Stimulated activated CD8-positive, alpha-beta memory T cell treated with anti-CD3 and anti-CD28 coated beads, Interleukin-15, amount 100 ng/mL, for 4 hours (primary cell): ENCODE measurements around the gene XXYLT1.

Experiments used
- DNase-seq, 2 donors: peaks; one replicate each; pipeline ENCODE4 v3.0.0-alpha.2; 2020; ENCODE audit warnings: low read depth in 2 of 2

The XXYLT1 gene

DNA sequence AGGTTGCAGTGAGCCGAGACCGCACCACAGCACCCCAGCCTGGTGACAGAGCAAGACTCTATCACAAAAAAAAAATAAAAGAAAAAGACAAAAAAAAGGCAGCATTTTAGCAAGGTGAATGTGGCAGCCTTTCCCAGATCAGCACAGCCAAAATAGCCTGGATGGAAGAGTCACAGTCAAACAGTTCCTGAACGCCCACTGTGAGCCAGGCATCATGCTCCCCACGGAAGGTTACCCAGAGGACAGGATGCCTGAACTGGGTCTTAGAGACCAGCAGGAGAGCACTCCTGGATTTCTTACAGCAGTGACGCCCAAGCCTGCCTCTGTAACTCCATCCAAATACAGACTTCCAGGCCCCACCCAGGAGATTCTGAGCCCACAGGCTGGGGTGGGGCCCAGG is 4.5 kb downstream of the XXYLT1 start:
- no peak for DNase-seq

DNA sequence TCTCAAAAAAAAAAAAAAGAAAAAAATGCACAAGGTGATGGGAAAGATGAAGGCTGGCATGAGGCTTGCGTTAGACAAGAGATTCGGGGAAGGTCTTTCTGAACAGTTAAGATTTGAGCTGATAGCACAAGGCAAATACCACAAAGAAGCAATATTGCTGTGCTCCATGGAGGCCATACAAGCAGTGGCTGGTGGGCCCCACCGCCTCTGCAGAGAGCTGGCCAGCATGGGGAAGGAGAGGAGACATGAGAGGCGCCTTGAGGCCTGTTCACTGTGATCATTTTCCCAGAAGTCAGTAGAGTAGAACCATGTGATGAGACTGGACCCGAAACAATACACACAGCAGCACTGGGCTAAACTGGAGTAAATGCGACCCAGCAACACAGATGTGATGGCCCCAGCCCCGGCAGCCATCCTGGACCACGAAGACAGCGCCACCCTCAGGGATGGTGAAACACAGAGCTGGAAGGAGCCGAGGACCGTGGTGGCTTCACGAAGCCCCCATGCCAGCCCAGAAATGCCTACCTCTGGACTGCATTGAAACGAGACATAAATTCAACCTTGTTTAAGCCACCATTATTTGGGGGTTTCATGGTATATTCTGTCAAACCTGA is 5.5 kb downstream of the XXYLT1 start:
- no peak for DNase-seq

DNA sequence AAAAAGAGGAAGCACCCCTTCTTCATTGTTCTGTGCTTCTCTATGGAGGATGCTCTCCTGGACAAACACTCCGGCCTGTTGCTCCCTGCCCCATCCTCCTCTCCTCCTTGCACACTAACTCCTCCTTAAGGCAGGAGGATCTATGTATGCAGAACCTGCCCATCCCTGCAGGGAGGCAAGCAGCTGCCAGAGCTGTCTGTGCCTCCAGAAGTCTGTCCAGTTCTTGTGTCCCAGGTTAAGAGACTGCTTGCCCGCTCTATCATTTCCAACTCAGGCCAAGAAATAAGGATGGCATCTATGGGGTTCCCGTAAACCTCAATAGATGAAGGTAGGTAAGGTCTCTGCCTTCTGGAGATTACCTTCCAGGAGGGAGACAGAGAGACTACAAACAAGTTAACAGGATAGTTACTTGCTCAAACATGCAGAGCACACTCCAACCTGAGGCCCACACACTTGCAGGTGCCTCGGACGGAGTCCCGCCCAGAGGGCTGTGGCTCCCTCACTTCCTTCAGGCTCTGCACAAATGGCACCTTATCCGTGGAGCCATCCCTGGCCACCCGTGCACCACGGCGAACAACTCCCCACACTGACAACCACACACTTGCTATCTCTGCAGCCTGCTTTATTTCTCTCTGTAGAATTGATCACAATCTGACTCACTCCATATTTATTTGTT is 6.9 kb downstream of the XXYLT1 start:
- DNase-seq, result no peak

DNA sequence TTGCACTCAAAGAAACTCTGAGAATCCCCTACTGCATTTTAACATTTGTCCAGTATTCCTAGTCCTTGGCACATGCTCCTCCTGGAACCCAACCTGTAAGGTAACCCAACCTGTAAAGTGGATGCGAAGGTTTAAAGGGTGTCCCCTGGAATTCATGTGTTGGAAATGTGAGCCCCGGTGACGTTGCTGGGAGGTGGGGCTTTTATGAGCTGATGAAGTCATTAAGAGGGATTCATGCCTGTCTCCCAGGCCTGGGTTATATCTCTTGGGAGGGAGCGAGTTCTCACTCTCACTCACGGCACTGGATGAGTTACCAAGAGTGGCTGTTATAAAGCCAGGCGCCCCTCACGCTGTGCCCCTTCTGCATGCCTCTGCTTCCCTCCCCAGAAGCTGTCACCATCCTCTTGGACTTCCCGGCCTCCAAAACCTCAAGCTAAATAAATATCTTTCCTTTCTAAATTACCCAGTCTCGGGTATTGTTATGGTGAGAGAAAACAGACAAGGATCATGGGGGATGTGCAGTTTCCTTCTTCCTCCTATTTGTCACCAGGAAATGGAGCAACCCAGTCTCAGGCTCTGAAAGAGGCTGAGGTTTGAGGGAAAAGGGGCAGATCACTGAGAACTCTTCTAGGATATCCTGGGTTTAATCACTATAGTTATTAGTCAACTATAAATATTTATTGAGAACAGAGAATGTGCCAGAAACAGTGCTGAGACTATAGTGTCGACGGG is 7.6 kb downstream of the XXYLT1 start:
- no peak for DNase-seq

DNA sequence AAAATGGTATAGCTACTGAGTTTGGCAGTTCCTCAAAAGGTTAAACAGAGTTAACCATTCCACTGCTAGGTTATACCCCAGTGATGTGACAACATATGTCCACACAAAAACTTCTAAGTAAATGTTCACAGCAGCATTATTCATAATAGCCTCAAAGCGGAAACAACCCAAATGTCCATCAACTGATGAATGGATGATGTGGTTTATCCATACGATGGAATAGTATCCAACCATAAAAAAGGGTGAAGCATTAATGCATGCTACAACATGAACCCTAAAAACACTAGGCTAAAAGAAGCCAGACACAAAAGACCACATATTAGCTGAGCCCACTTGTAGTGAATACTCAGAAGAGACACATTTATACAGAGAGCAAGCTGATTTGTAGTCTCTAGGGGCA is 9.0 kb downstream of the XXYLT1 start:
- no peak for DNase-seq

DNA sequence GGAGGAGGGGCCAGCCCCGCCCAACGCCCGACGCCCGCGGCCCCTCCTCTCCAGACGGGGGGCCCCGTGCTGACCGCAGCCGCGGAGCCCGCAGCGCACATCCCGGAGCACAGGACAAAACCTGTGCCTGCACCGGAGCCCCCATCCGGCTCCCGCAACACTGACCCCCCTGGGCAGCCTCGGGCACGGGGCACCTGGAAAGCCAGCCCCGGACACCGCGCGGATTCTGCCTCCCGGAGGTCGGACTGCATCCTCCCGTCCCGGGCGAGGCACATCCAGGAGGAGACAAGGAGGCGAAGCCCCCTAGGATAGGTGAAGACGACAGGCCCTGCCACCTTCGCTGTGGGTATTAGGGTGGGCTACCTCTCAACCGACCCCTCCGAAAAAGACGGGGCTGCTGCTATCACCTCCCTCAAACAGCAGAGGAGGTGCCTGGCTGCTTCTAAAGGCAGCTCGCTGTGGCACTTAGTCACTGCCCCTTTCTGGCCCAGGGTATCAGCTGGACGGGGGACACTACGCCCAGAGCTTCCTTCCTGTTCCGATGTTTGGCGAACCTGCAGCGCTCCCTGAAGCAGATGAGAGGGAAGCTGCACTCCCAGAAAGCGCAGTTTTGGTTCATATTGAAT is 10.6 kb downstream of the XXYLT1 start:
- DNase-seq, result peak in 1 of 2 donors; percentile 4

DNA sequence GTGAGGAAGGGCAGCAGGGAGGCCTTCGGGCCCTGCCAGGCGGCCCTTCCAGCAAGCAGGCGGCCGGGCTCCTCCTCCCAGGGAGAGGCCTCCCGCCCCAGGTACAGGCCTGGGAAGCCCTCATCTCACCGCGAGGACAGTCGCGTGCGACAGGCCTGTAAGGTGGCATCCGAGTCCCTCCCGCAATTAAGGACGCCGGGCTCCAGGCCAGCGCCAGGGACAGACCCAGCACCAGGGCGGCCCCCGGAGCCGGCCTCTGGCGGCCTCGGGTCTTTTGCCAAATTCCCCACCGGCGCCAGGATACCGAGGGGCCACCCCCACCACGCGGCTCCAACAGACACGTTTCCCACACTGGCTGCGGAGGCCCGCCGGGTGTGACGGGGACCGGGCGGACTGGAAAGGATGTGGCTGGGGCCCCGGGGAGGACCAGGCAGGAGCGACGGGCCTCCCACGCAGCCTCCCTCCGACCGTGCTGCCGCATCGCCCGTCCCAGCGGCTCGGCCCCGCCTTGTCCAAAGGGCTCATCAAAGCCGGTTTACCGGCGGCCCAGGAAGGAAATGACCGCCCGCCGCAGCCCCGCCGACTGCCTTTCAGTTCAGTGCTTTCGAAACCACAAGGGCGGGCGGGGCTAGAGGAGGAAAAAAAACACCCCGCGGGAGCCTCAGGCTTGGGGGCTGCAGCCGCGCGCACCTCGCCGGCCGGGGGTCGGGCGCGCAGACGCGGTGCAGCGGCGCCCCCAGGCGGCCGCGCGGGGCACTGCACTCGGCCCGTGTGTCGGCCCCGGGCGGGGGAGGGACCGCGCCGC is 11.3 kb downstream of the XXYLT1 start:
- DNase-seq, result peak; percentile 79 to 82

DNA sequence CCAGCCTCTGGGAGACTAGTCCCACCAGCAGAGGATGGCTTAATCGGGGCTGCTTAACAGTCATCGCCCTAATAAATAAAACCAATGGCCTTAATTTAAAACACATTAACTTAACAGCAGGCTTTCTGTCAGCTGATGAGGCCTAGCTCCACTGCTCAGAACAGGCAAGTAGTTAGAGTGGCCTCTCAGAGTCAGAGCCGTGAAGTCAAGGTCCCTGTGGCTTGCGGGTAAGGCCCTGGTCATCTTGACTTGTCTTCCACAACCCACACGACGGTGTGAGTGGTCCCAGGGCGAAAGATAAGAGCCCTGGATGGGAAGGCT is 11.8 kb downstream of the XXYLT1 start:
- no peak for DNase-seq

DNA sequence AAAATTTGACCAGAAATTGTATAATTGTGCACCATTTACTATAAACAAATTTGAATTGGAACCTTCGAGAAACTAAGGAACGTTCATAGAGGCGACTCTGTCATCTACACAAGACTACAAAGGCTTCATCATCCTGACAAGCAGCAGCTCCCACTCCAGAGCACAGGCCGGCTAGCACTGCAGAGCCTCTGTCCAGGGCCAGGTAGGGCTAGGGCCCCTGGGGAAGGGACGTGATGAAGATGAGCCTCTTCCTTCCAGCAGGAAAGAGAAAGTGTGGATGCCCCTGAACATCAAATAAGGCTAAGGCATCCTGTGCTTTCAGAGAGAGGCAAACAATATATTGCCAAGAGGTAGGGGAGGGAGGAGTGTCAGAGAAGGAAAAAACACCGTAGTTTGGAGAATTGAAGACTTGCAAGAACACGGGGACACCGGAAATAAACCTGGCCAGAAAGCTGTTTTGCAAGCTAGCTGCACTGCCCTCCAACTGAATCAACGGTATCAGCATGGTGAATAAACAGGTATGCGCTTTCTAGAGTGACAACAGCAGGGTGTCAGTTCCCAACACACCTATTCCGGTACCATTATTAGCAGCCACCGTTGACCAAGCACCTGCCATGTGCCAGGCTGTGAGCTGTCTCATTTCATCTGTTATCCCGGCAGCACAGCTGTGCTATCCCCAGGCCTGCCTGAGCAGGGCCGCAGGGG is 12.4 kb downstream of the XXYLT1 start:
- DNase-seq, result no peak

DNA sequence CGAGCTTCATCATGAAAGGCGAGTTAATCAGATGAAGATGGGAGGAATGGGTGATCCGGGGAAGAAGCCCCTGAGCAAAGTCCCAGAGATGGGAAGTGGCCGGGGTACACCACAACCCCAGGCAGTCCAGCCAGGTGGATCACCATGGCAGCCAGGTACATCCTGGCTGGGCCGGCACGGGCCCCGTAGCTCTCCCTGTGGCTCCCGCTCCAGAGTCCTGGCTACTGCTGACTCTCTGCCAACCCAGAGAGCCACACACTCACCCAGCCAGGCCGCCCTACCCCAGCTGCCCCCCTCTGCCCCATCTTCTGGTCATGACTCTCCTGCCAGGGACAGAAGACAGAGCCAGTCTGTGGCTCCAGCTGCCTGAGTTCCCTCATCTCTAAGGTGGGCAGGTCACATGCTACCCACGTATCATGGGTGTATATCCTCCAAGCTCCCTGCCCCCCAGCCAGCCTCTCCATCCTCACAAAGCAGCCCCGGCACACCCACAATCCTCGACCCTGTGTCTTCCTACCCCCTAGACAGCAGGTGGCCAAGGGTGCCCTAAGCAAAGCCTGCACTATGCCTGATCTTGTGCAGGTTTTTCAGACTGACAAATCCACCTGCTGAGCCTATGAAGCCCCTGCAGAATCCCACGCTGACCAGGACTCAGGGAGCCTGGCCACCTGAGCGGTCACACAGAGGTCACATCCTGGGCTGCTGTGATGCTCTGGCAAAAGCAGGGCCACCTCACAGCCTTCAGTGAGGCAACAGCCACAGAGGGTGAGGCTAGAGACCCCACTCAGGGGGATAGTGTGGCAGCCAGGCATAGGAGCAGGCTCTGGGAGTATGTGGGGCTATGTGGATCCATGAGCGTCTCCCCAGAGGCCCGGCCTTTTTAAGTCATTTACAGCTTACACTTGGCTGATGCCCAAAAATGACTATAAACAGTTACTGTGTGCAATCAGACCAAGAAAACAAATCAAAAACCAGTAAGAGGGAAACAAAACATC is 13.2 kb downstream of the XXYLT1 start:
- no peak for DNase-seq

DNA sequence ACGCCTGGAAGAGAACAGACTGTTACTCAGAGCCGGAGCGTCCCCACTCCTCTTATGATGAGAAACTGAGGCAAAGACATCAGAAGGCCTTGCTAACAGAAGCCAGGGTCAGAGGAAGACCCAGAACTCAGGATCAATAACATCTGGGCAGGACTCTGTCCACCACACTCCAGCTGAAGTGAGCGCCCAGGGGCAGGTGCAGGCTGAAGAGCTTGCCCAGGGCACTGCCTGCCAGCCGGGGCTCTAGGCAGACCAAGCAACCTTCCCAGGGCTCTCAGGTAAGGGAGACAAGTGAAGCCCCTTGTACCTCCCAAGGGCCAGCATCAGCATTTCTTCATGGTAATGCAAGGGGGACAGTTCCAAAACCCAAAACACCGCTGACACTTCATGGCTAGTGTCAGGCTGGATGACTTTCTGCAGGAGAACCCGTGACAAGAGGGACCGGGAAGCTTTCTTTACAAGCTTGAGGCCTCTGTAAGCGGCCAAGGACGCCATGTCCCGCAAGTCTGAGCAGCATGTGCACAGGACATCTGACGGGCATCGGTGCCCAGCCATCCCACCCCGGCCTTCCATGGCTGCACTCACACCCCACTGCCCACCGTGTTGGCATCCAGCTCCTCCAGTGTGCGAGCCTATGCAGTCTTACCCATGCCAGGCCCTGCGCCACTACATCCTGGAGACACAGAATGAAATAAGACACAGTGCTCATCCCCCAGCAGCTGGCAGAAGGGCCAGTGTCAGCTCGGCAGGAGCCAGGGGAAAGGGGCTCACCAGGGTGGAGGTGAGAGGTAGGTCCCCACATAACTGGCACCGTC is 14.1 kb downstream of the XXYLT1 start:
- no peak for DNase-seq

DNA sequence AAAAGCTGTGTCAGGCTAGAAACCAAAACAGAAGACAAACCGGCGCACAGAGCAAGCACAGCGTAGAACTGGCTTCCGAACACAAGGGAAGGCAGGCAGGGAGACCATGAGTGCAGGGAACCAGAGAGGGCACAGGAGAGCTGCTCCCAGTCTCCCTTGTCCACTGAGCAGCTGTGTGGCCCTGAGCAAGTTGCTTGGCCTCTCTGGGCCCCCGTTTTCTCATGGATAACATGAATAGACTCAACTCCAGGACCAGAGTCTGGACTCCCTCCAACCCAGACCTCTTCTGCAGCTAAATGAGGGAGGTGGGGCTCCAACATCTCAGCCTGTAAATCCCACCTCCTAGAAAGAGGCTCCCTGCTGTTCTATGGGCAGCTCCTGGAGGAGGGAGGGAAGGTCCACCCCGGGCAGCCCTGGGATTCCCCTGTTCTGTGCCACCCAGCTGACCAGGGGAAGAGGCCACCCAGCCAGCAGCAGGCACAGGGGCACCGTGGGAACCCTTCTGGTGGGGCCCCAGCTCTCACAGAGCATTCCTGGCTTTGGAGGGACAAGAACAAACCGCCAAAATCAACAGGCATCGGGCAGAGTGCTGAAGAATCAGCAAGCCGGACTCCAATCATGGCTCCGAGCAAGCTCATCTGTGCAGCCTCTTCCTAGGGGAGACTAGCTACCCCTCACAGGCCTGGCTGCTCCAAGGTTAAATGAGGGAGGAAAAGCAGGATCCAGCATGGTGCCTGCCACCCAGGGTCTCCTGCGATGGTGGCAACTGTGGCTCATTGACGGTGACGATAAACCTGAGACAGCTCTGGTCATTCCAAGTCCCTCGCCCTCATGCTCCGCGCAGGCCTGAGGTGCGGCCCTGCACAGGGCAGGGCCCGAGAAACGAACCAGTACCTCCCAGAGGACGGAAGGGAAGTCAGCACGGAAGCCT is 15.1 kb downstream of the XXYLT1 start:
- DNase-seq, result no peak

DNA sequence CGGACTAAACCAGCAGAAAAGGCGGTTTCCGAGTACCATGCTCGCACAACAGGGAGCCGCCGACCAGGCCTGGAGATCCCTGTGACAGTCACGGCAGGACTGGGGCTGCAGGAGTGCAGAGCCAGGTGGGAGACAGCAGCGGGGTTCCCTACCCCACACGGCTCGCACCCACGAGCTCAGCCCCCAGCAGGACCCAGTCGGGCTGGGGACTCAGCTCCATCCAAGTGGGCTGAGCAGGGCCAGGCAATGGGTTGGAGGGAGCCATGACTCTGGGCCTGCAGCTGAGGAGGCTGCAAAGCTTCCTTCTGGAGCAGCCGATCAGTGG is 15.8 kb downstream of the XXYLT1 start:
- no peak for DNase-seq

DNA sequence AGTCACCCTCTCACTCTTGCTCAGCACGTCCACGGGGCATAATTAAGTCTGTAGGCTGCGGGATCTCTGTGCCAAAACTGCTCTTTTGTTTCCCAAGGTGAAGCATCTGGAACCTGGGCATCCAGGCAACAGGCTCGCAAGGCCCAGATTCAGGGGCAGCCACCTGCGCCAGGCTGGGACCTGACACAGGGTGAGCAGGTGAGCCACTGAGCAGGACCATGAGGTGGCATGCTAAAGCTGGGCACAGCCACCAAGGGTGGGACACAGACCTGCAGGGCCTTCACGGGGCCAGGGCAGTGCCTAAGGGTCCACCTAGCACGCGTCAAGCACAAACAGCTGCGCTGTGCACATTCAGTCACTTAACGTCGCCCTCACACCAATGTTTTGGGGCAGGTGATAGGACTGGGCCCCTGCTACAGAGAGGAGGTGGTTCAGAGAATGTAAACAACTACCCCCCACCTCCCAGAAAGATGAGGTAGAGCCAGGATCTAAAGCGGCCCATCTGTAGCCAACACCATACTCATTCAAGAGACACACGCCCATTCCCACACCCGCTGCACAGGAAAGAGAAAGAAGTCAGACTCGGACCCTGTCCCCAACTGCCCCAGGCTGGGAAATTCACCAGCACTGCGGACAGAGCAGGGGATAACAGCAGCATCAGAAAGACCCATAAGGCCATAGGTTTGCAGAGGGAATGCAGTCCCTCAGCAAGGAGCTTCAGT is 16.3 kb downstream of the XXYLT1 start:
- no peak for DNase-seq

DNA sequence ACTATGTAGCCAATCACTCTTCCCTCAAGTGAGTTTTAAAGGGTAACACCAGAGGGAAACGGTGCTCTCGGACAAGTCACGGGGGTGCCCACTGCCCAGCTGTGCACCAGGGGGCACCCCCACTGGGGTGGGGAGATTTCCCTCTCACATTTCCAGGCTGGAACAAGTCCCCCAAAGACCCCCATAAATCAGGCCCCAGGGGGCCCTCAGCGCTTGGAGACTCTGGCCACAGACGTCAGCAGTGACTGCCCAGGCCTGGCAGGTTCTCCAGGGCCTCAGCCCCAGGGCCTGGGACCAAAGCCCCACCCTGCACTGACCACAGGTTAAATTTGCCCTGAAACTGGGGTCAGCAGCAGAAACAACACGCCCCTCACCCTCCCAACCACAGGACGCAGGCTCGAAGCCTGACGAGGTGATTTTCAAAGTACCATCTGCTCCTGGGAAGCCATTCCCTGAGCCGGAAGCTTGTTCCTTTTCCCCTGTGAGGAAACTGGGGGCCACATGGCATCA is 17.0 kb downstream of the XXYLT1 start:
- no peak for DNase-seq

DNA sequence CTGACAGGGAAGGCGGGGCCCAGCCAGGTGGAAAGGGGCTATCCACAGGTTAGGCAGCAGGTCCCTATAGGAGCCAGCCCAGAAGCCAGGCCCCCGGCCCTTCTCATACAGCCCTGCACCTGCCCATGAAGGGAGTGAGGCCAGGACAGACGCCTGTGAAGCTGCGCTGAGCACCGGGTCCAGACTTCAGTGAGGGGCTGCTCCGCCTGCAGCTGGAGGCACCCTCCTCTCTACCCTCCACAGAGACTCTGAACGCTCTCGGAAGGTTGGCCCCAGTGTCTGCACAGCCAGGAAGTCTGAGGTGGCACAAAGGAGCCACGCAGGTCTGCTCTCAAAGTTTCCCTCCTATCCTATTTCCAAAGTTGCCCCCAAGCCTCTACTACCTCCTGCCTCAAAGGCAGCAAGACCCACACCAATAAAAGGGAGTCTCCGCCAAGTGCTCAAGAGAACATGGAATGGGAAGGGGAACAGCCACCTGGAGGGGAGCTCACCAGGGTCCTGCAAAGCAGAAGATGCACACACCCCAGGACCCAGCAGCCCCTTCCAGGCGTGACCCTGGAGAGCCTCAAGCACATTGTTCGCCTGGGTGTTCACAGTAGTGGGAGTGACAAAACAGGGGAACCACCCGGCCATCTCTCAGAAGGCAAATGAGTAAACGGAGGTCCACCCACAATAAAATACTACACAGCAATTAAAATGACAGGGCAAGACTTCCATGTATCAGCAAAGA is 19.5 kb downstream of the XXYLT1 start:
- DNase-seq, result no peak
